Hepatocyte (in vitro differentiated cells): ENCODE data around the gene TANC1.

Experiments used
- EZH2 ChIP-seq: fragments of 200-600 bp; sonication (generic); IDR thresholded peaks from 2 replicates; pipeline ENCODE4 v1.6.1; 2016; ENCODE audit warnings: antibody characterized with exemption, mild to moderate bottlenecking, borderline replicate concordance
- EZH2phosphoT487 ChIP-seq: fragments of 200-600 bp; sonication (generic); IDR thresholded peaks from one replicate; pipeline ENCODE4 v1.6.1; 2018; ENCODE audit warnings: antibody characterized with exemption, mild to moderate bottlenecking, low read depth, moderate library complexity; ENCODE audit not compliant: unreplicated experiment, severe bottlenecking
- TF ChIP-seq, protein P1 (sequence below): fragments of 200-600 bp; sonication (generic); IDR thresholded peaks from 2 replicates; pipeline ENCODE4 v1.5.1; 2016; ENCODE audit warnings: antibody characterized with exemption, mild to moderate bottlenecking; ENCODE audit not compliant: poor library complexity

DNA sequence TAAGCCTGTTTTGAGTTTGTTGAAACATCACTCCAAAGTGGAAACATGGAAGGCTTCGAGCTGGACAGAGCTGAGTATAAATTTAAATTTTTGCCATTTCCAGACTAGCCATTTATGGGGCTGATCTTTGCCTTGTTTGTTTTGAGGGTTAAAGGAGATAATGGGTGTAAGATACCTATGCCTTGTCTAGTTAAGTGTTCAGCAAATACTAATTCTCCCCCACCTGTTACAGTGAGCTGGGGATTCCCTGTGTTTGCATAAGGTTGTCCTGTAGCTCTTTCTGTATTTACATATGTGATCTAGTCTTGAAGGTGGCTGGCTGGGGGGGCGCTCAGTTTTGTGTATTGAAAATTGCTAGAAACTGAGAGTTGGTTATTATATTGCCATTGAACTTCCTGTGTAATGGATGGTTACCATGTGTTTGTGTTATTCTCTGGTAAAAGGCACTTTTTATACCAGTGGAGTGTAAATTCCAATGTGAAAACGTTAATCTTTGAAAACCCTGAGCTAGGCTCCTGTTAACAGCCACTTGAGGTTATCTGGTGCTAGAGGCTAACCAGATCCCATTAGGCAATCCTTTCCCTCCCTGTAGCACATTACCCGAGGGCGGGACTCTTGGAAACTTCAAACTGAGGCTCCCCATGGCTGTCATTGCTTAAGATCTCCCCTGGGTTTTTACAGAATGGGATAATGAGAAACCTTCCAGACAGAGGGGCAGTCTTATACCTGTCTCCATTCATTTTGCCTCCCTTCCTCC, 26.7 kb downstream of the TANC1 start:
- TF ChIP-seq, protein P1, sequence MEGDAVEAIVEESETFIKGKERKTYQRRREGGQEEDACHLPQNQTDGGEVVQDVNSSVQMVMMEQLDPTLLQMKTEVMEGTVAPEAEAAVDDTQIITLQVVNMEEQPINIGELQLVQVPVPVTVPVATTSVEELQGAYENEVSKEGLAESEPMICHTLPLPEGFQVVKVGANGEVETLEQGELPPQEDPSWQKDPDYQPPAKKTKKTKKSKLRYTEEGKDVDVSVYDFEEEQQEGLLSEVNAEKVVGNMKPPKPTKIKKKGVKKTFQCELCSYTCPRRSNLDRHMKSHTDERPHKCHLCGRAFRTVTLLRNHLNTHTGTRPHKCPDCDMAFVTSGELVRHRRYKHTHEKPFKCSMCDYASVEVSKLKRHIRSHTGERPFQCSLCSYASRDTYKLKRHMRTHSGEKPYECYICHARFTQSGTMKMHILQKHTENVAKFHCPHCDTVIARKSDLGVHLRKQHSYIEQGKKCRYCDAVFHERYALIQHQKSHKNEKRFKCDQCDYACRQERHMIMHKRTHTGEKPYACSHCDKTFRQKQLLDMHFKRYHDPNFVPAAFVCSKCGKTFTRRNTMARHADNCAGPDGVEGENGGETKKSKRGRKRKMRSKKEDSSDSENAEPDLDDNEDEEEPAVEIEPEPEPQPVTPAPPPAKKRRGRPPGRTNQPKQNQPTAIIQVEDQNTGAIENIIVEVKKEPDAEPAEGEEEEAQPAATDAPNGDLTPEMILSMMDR, result no peak
- TF ChIP-seq EZH2phosphoT487 (peak; percentile 49), EZH2 (no peak)
